Measurements from ENCODE around the gene NAT10. TPM values are rescaled to one million over a fixed set of nuclear protein-coding genes. Genes with fewer than 3 reads are reported as not detected.
"Not testable (repeated sequence)": the region's sequence is repeated elsewhere in the genome, so short reads cannot be mapped to it uniquely, and the experiment has no call there.

Gene NAT10
- total and polyA plus RNA-seq, 2 donors from 2014 or later: 24.1 to 43.1 TPM

- H3K9me3 ChIP-seq (ENCODE audit: control insufficient read depth in 2 of 3, insufficient read depth in 1 of 3, low read length in 3 of 3): no peaks in the 10 kb centered on the region
- DNase-seq (no peak), FAIRE-seq (no peak)
- no peaks in the 10 kb centered on the region for H3K4me1 ChIP-seq (ENCODE audit: control insufficient read depth in 2 of 3, insufficient read depth in 2 of 3, low read depth in 1 of 3, low read length in 3 of 3)
- peaks cover 21 to 59% (median 47%) of the 10 kb centered on the region in 3 donors for H3K36me3 ChIP-seq (ENCODE audit: control insufficient read depth in 2 of 3, insufficient read depth in 3 of 3, low read length in 3 of 3)
- TF ChIP-seq CTCF (IDR thresholded peaks at IDR 0.05; ENCODE audit: borderline replicate concordance, extremely low read depth, insufficient read depth): no peak
- intact Hi-C loops (cut with DNase I): no loop called here
- no peak overlapping the region for H3K4me3 ChIP-seq (ENCODE audit: low read length in 3 of 3)
- H3K27me3 ChIP-seq (ENCODE audit: control insufficient read depth, insufficient read depth, low read length): no peaks in the 10 kb centered on the region
- no peak overlapping the region for H3K9ac ChIP-seq (ENCODE audit: low read length in 3 of 3)
- H3K27ac ChIP-seq (ENCODE audit: low read depth in 2 of 2, low read length in 2 of 2): no peak overlapping the region
These were observed 18.7 kb upstream of the NAT10 start for GRCh38 chr11:34086554-34087283.

GRCh38 chr11:34091825-34092224, 13.6 kb upstream of the NAT10 start:
- DNase-seq: no peak
- no peak overlapping the region for H3K4me3 ChIP-seq (ENCODE audit: low read length in 3 of 3)
- no peak for FAIRE-seq
- H3K27me3 ChIP-seq (ENCODE audit: control insufficient read depth, insufficient read depth, low read length): no peaks in the 10 kb centered on the region
- no peak for TF ChIP-seq CTCF (IDR thresholded peaks at IDR 0.05; ENCODE audit: borderline replicate concordance, extremely low read depth, insufficient read depth)
- no peak overlapping the region for H3K9ac ChIP-seq (ENCODE audit: low read length in 3 of 3)
- H3K9me3 ChIP-seq (ENCODE audit: control insufficient read depth in 2 of 3, insufficient read depth in 1 of 3, low read length in 3 of 3): no peaks in the 10 kb centered on the region
- H3K36me3 ChIP-seq (ENCODE audit: control insufficient read depth in 2 of 3, insufficient read depth in 3 of 3, low read length in 3 of 3): peaks cover 16 to 64% (median 38%) of the 10 kb centered on the region in 3 donors
- H3K27ac ChIP-seq (ENCODE audit: low read depth in 2 of 2, low read length in 2 of 2): no peak overlapping the region
- intact Hi-C loops (cut with DNase I): no loop called here
- no peaks in the 10 kb centered on the region for H3K4me1 ChIP-seq (ENCODE audit: control insufficient read depth in 2 of 3, insufficient read depth in 2 of 3, low read depth in 1 of 3, low read length in 3 of 3)

- H3K4me3 ChIP-seq (ENCODE audit: low read length in 3 of 3); H3K27me3 ChIP-seq (ENCODE audit: control insufficient read depth, insufficient read depth, low read length); H3K27ac ChIP-seq (ENCODE audit: low read depth in 2 of 2, low read length in 2 of 2); H3K4me1 ChIP-seq (ENCODE audit: control insufficient read depth in 2 of 3, insufficient read depth in 2 of 3, low read depth in 1 of 3, low read length in 3 of 3); intact Hi-C loops (cut with DNase I); H3K9me3 ChIP-seq (ENCODE audit: control insufficient read depth in 2 of 3, insufficient read depth in 1 of 3, low read length in 3 of 3); H3K9ac ChIP-seq (ENCODE audit: low read length in 3 of 3); FAIRE-seq; DNase-seq: not testable (repeated sequence)
- peaks cover 25 to 88% (median 54%) of the 10 kb centered on the region in 3 donors for H3K36me3 ChIP-seq (ENCODE audit: control insufficient read depth in 2 of 3, insufficient read depth in 3 of 3, low read length in 3 of 3)
These were observed 10.5 kb upstream of the NAT10 start for GRCh38 chr11:34094900-34095299.

GRCh38 chr11:34098813-34099212, 6.6 kb upstream of the NAT10 start:
- no peaks in the 10 kb centered on the region for H3K27me3 ChIP-seq (ENCODE audit: control insufficient read depth, insufficient read depth, low read length)
- no peaks in the 10 kb centered on the region for H3K4me1 ChIP-seq (ENCODE audit: control insufficient read depth in 2 of 3, insufficient read depth in 2 of 3, low read depth in 1 of 3, low read length in 3 of 3)
- DNase-seq (no peak), FAIRE-seq (no peak)
- intact Hi-C loops (cut with DNase I): no loop called here
- peaks cover 21 to 68% (median 40%) of the 10 kb centered on the region in 3 donors for H3K36me3 ChIP-seq (ENCODE audit: control insufficient read depth in 2 of 3, insufficient read depth in 3 of 3, low read length in 3 of 3)
- H3K27ac ChIP-seq (ENCODE audit: low read depth in 2 of 2, low read length in 2 of 2): no peak overlapping the region
- H3K9me3 ChIP-seq (ENCODE audit: control insufficient read depth in 2 of 3, insufficient read depth in 1 of 3, low read length in 3 of 3): no peaks in the 10 kb centered on the region
- H3K4me3 ChIP-seq (ENCODE audit: low read length in 3 of 3): no peak overlapping the region
- H3K9ac ChIP-seq (ENCODE audit: low read length in 3 of 3): no peak overlapping the region
- TF ChIP-seq CTCF (IDR thresholded peaks at IDR 0.05; ENCODE audit: borderline replicate concordance, extremely low read depth, insufficient read depth): no peak
